NK-92 (cell line): ENCODE data around the gene TYROBP.
"Not testable (repeated sequence)": the region's sequence is repeated elsewhere in the genome, so short reads cannot be mapped to it uniquely, and the experiment has no call there.

Source experiments
- DNase-seq: peaks from one replicate; lab custom pipeline; 2025; ENCODE audit not compliant: unreplicated experiment; lab: John Stamatoyannopoulos, UW

Gene TYROBP

GRCh38 chr19:35908010-35908441, at the start of gene TYROBP:
Gene TYROBP, minus strand, starts transcription at chr19:35908295. Its CDS starts 67 bp downstream, at chr19:35908228.
- DNase-seq, result no peak

- not testable (repeated sequence) for DNase-seq
Observed at GRCh38 chr19:35957411-35957810, 49.3 kb upstream of the TYROBP start.

- no peak for DNase-seq
Observed at GRCh38 chr19:35955881-35956634, 48.0 kb upstream of the TYROBP start.

DNA sequence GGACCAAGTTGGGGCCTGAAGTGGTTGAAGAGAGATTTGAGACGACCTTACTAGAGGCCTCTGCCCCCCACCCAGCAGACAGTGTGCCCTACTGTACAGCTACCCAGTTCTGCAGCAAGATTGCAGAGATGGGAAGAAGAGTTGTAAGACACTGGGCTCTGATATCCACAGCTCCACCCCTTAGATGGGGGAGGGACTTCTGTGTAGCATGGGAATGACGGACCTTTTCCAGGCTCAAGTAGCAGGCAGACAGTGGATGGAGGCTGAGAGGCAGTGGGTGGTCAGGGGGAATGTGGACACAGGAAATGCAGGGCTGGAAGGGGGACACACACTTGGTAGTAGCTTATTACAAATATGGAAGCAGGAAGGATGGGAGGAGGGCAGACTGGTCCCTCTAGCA, 41.0 kb upstream of the TYROBP start:
- DNase-seq, result no peak

DNA sequence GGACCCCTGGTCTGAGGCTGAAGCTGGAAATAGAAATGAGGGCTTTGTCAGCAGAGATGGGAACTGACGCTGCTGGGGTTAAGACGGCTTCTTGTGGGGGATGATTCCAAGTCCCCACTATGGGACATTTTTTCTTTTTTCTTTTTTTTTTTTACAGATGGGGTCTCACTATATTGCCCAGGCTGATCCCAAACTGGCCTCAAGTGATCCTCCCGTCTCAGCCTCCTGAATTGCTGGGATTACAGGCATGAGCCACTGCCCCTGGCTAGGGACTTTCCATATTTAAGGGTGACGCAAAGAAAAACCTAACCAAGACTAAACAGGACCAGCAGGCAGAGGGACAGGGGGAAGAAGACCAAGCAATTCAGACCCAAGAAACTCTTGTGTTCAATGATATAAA, 38.1 kb upstream of the TYROBP start:
- DNase-seq, result no peak

DNA sequence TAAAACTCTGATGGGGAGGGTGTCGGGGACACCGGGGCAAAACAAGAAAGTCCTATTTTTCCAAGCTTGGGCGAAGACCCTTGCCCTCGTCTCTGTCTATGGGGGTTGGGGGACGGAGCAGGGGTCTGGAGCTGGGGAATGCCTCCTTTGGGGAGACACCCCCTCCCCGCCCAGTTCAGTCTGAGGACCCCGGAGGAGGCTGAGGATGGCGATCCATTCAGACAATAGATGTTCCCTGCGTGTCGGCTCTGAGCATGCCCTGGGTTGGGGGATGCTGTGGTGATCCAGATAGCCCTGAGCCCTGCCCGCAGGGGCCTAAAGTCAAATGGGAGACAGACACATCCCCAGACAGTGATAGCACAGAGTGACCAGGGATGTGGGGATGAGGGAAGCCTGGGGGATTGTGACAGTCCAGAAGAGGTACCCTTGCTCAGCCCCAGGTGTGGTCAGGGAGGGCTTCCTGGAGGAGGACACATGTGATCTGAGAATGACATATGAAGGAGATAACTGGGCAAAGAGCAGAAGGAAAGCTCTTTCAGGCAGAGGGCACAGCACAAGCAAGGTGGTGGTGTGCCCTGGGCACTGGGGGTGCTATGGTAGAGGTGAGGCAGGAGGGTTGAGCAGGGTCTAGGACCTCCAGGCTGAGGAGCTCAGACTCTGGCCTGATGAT, 37.2 kb upstream of the TYROBP start:
- DNase-seq, result no peak

DNA sequence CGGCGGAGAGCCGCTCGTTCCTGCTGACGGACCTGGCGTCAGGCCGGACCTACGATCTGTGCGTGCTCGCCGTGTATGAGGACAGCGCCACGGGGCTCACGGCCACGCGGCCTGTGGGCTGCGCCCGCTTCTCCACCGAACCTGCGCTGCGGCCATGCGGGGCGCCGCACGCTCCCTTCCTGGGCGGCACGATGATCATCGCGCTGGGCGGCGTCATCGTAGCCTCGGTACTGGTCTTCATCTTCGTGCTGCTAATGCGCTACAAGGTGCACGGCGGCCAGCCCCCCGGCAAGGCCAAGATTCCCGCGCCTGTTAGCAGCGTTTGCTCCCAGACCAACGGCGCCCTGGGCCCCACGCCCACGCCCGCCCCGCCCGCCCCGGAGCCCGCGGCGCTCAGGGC, 36.5 kb upstream of the TYROBP start:
- DNase-seq, result no peak

DNA sequence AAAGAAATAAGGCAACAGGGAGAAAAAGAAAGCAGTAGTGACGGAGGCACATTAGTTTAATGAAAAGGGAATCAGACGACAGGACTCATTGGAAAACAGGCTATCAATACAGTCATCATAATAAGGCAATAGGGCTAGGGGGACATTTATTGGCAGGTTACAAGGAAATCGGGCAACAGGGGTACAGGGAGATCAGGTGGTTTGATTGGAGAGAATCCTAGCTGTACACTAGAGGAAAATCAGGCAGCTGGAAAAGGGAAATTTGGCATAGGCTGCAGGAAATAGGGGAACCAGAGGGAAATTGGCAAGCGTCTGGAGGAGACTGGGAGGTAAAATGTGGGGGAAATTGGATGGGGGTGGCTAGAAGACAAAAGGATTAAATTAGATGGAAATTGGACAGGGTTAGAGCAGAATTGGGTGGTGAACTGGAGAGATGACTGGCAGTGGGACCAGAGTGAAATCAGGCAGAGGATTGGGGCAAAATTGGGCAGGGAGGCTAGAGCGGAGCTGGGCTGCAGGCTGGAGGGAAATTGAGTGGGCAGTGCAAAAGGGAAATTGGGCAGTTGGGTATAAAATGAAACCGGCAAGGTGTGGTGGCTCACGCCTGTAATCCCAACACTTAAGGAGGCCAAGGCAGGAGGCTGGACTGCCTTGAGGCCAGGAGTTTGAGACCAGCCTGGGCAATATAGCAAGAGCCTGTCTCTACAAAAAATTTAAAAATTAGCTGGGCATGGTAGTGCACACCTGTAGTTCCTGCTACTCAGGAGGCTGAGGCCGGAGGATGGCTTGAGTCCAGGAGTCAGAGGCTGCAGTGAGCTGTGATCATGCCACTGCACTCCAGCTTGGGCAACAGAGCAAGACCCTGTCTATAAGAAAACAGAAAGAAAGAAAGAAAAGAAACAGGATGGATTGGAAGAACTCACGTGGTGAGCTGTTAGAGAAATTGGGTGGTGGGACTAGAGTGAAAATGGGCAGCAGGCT, 35.5 kb upstream of the TYROBP start:
- no peak for DNase-seq

DNA sequence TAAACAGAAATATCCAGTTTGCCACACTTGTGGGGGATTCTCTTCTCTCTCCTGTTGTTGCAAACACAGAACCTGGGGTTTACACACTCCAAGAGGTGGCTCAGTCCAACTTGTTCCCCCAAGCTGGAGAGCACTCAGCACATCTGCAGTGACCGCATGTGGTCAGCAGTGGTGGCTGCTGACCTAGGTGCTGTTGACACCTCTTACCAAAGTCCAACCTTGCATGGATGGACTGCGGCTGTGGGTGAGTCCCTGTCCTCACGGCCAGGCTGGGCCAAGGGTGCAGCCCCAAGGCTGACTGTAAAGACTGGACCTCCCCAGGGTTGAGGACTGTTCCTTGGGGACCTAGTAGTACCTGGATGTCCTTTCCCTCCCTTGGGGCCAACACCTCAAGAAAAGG, 34.1 kb upstream of the TYROBP start:
- no peak for DNase-seq

GRCh38 chr19:35940839-35941238, 32.7 kb upstream of the TYROBP start:
- no peak for DNase-seq

- no peak for DNase-seq
Observed at GRCh38 chr19:35940078-35940775, 32.1 kb upstream of the TYROBP start.

DNA sequence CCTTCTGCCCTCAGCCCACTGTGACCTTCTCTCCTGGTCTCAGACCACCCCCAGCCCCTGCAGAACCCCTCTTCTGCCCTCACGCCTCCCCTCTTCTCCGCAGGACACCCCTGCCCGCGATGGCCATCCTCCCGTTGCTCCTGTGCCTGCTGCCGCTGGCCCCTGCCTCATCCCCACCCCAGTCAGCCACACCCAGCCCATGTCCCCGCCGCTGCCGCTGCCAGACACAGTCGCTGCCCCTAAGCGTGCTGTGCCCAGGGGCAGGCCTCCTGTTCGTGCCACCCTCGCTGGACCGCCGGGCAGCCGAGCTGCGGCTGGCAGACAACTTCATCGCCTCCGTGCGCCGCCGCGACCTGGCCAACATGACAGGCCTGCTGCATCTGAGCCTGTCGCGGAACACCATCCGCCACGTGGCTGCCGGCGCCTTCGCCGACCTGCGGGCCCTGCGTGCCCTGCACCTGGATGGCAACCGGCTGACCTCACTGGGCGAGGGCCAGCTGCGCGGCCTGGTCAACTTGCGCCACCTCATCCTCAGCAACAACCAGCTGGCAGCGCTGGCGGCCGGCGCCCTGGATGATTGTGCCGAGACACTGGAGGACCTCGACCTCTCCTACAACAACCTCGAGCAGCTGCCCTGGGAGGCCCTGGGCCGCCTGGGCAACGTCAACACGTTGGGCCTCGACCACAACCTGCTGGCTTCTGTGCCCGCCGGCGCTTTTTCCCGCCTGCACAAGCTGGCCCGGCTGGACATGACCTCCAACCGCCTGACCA, 31.4 kb upstream of the TYROBP start:
- no peak for DNase-seq

- DNase-seq, result no peak
Observed at GRCh38 chr19:35938282-35939224, 30.5 kb upstream of the TYROBP start.

DNA sequence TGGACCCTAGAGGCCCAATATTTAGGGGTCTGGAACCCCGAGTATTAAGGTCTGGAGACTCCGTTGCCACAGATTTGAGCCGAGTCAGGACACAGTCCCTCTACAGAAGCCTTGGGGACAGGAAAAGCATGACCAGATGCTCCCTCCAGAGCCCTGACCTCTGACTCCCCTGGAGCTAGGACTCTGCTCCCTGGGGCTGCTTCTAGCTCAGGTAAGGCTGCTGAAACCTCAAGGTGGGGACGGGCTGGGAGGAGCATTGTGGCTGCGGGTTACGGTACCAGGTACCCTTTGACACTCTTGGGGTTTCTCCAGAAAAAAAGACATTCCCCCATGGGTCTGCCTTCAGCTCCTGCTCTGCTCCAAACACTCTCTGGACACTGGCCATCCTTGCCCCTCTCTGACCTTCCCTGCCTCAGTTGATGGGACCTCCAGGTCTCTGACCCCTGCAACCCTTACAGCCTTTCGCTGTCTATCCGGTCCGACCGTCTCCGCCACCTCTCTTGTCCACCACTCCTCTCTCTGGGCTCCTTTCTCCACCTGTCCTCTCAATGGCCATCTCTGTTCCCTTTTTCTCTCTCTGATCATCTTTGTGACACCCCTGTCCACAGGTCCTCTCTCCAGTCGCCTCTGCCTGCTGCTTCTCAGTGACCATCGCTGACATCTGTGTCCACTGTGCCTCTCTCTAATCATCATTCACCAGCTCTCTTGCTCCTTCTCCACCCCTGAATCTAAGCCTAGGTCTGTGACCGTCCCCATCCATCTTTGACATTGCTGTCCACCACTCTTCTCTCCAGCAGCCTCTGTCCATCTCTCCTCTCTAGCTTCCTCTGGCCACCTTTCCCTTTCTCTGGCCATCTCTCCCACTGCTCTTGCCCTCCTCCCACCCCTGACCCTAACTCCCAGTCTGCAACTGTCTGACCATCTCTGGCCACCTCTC, 29.5 kb upstream of the TYROBP start:
- DNase-seq, result no peak

GRCh38 chr19:35936738-35937268, 28.7 kb upstream of the TYROBP start:
- DNase-seq, result no peak

DNA sequence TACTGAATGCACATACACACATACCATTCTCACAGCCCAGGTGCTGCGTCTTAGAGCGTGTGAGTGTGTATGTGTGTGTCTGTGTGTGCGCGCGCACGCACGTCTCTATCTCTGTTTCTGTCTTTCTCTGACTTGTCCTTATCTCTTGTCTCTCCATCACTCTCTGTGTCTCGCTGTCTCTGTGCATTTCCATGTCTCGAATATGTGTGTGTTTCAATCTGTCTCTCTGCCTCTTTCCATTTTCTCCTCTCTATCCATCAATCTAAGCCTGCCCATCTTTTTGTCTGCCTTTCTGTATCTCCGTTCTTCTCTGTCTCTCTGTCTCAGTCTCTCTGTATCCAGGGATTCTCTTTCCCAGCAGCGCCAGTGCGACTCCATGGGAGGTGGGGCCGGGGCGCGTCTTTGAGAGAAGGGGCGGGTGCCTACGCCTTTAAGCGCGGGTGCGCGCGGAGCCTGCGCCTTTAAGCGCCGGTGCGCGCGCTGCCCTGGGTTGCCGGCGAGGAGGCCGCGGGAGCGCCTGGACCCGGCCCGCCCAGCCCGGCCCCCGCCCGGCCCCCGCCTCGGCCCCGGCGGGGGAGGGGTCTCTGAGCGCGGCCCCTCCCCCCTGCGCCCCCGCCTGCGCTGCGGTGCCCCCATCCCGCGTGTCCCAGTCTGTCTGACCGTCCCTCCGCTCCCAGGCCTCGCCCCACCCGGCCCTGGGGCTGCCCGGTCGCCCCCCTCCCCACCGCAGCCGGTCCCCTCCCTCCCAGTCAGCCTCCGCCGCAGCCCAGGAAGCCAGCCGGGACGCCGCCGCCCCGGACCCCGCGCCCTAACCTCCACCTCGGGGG, 28.0 kb upstream of the TYROBP start, which contains the start of gene LRFN3:
LRFN3 (plus strand) TSS at position 464 of the 827 bp plus-strand sequence. CDS start 3,052 bp downstream, outside the sequence.
- no peak for DNase-seq
